GM19023 (cell line): ENCODE data around the gene KAZN.

Source experiments
- ATAC-seq: cut with Tn5 transposase; IDR thresholded peaks from one replicate; pipeline ENCODE4 v1.9.1; 2021; ENCODE audit warnings: mild to moderate bottlenecking, moderate library complexity; ENCODE audit not compliant: unreplicated experiment

KAZN gene

GRCh38 chr1:15014516-15014915, 416.0 kb downstream of the KAZN start:
- ATAC-seq, result no peak

GRCh38 chr1:15016001-15016400, 417.5 kb downstream of the KAZN start:
- ATAC-seq, result no peak

- no peak for ATAC-seq
These were observed 418.0 kb downstream of the KAZN start for GRCh38 chr1:15016526-15016925.

- ATAC-seq, result no peak
These were observed 418.6 kb downstream of the KAZN start for GRCh38 chr1:15017120-15017519.

GRCh38 chr1:15018767-15019166, 420.3 kb downstream of the KAZN start:
- ATAC-seq, result no peak

GRCh38 chr1:15020943-15021745, 422.7 kb downstream of the KAZN start:
- ATAC-seq, result no peak

- ATAC-seq, result no peak
These were observed 423.6 kb downstream of the KAZN start for GRCh38 chr1:15022048-15022447.

- ATAC-seq, result no peak
These were observed 424.7 kb downstream of the KAZN start for GRCh38 chr1:15023205-15023604.

- no peak for ATAC-seq
These were observed 425.5 kb downstream of the KAZN start for GRCh38 chr1:15023976-15024375.

- no peak for ATAC-seq
These were observed 427.6 kb downstream of the KAZN start for GRCh38 chr1:15026117-15026489.

GRCh38 chr1:15027515-15027986, 429.1 kb downstream of the KAZN start:
- ATAC-seq, result no peak

- ATAC-seq, result no peak
These were observed 429.6 kb downstream of the KAZN start for GRCh38 chr1:15028102-15028501.

GRCh38 chr1:15028616-15029015, 430.1 kb downstream of the KAZN start:
- no peak for ATAC-seq

- ATAC-seq, result no peak
These were observed 430.6 kb downstream of the KAZN start for GRCh38 chr1:15029036-15029435.

GRCh38 chr1:15029786-15030185, 431.3 kb downstream of the KAZN start:
- ATAC-seq, result no peak

- ATAC-seq, result no peak
These were observed 432.9 kb downstream of the KAZN start for GRCh38 chr1:15031251-15031933.

GRCh38 chr1:15033264-15033663, 434.8 kb downstream of the KAZN start:
- ATAC-seq, result no peak

- ATAC-seq, result no peak
These were observed 436.2 kb downstream of the KAZN start for GRCh38 chr1:15034656-15035055.

- no peak for ATAC-seq
These were observed 436.8 kb downstream of the KAZN start for GRCh38 chr1:15035236-15035635.

- ATAC-seq, result no peak
These were observed 437.6 kb downstream of the KAZN start for GRCh38 chr1:15036101-15036500.

- ATAC-seq, result no peak
These were observed 439.9 kb downstream of the KAZN start for GRCh38 chr1:15038232-15039016.
